IMR-90 (cell line): Measurements from ENCODE around the gene DUSP16. TPM values are rescaled to one million over a fixed set of nuclear protein-coding genes. Genes with fewer than 3 reads are reported as not detected.

ENCODE experiments used
- ATAC-seq: fragments of 200-7000 bp; cut with Tn5 transposase; 2 replicates; pipeline ENCODE4 v1.9.1; 2020; ENCODE audit warnings: low read depth, mild to moderate bottlenecking, moderate library complexity
- BruUV-seq: library from RNA; stranded (reverse); fragments of 400-500 nt; replicated peaks from 2 replicates; lab custom pipeline; 2021; lab: Mats Ljungman, UMichigan
- CTCF ChIA-PET: fragments of 300-600 bp; formaldehyde crosslinking; extraction: SDS; loops from one replicate; lab custom pipeline; 2021; ENCODE audit warnings: antibody characterized with exemption; lab: Yijun Ruan, JAX
- POLR2A ChIA-PET: fragments of 300-600 bp; sonication (Branson Sonifier 250); formaldehyde crosslinking; loops from one replicate; lab custom pipeline; 2022; ENCODE audit warnings: antibody characterized with exemption; ENCODE audit not compliant: unreplicated experiment; lab: Charles Lee
- DNase-seq: peaks from one replicate; pipeline ENCODE4 v3.0.0; 2013
- H2AFZ ChIP-seq: replicated peaks from 2 replicates; pipeline ENCODE3; 2013; ENCODE audit warnings: low read length, mild to moderate bottlenecking; ENCODE audit not compliant: poor library complexity
- H2AK5ac ChIP-seq: 2 replicates; pipeline ENCODE4 v1.6.1; 2013; ENCODE audit warnings: low read depth, low read length, inconsistent platforms
- H2AK9ac ChIP-seq: replicated peaks from 2 replicates; pipeline ENCODE3; 2013; ENCODE audit warnings: mild to moderate bottlenecking, low read depth, low read length, moderate library complexity; ENCODE audit not compliant: poor library complexity
- H2BK120ac ChIP-seq: 2 replicates; pipeline ENCODE4 v1.6.1; 2013; ENCODE audit warnings: low read depth, low read length, inconsistent platforms
- H2BK15ac ChIP-seq: 3 replicates; pipeline ENCODE4 v1.6.1; 2013; ENCODE audit warnings: low read depth, low read length, inconsistent platforms
- H2BK20ac ChIP-seq: 2 replicates; pipeline ENCODE4 v1.6.1; 2013; ENCODE audit warnings: low read depth, mild to moderate bottlenecking, inconsistent platforms, low read length, moderate library complexity
- H2BK5ac ChIP-seq: 2 replicates; pipeline ENCODE4 v1.6.1; 2013; ENCODE audit warnings: mild to moderate bottlenecking, low read depth, low read length, inconsistent platforms; ENCODE audit not compliant: poor library complexity, severe bottlenecking
- H3K14ac ChIP-seq: replicated peaks from 2 replicates; pipeline ENCODE4 v1.6.1; 2013; ENCODE audit warnings: low read depth, low read length, inconsistent platforms
- H3K18ac ChIP-seq: 2 replicates; pipeline ENCODE4 v1.6.1; 2013; ENCODE audit warnings: low read depth, low read length, control low read depth
- H3K23ac ChIP-seq: 2 replicates; pipeline ENCODE4 v1.6.1; 2013; ENCODE audit warnings: low read depth, low read length, inconsistent platforms
- H3K27ac ChIP-seq: 2 replicates; pipeline ENCODE4 v1.5.1; 2013; ENCODE audit warnings: mild to moderate bottlenecking, control low read depth, low read length; ENCODE audit not compliant: insufficient read depth
- H3K27me3 ChIP-seq: 2 replicates; pipeline ENCODE4 v1.6.1; 2013; ENCODE audit warnings: low read length; ENCODE audit not compliant: control insufficient read depth, insufficient read depth
- H3K36me3 ChIP-seq: 2 replicates; pipeline ENCODE4 v1.6.1; 2013; ENCODE audit warnings: low read length, mixed read lengths; ENCODE audit not compliant: control insufficient read depth, insufficient read depth
- H3K4ac ChIP-seq: 2 replicates; pipeline ENCODE4 v1.6.1; 2013; ENCODE audit warnings: low read depth, low read length, inconsistent platforms
- H3K4me1 ChIP-seq: 2 replicates; pipeline ENCODE4 v1.6.1; 2013; ENCODE audit warnings: low read length, mixed read lengths; ENCODE audit not compliant: control insufficient read depth, insufficient read depth
- H3K4me2 ChIP-seq: 2 replicates; pipeline ENCODE4 v1.6.1; 2013; ENCODE audit warnings: low read depth, mild to moderate bottlenecking, control low read depth, low read length, moderate library complexity
- H3K4me3 ChIP-seq: 2 replicates; pipeline ENCODE4 v1.5.1; 2013; ENCODE audit warnings: low read depth, mild to moderate bottlenecking, control low read depth, low read length, moderate library complexity; ENCODE audit not compliant: insufficient read depth
- H3K56ac ChIP-seq: 2 replicates; pipeline ENCODE4 v1.6.1; 2013; ENCODE audit warnings: low read length, inconsistent platforms; ENCODE audit not compliant: insufficient read depth; ENCODE audit errors: extremely low read depth
- H3K79me1 ChIP-seq, 2 experiments: 2 replicates each; pipeline ENCODE4 v1.6.1; 2013; ENCODE audit warnings: low read length in 2 of 2, inconsistent platforms in 1 of 2, low read depth in 1 of 2
- H3K9ac ChIP-seq: 2 replicates; pipeline ENCODE4 v1.6.1; 2013; ENCODE audit warnings: low read depth, low read length, control low read depth
- H3K9me1 ChIP-seq: 2 replicates; pipeline ENCODE4 v1.6.1; 2013; ENCODE audit warnings: low read length, inconsistent platforms; ENCODE audit not compliant: insufficient read depth
- H3K9me3 ChIP-seq: 2 replicates; pipeline ENCODE4 v1.6.1; 2013; ENCODE audit warnings: low read length; ENCODE audit not compliant: control insufficient read depth, insufficient read depth
- H4K20me1 ChIP-seq: 2 replicates; pipeline ENCODE4 v1.6.1; 2013; ENCODE audit warnings: low read length, inconsistent platforms; ENCODE audit not compliant: insufficient read depth
- H4K5ac ChIP-seq: 2 replicates; pipeline ENCODE4 v1.6.1; 2013; ENCODE audit warnings: mild to moderate bottlenecking, low read depth, low read length, control low read depth
- H4K8ac ChIP-seq, 2 experiments: 2 replicates each; pipeline ENCODE4 v1.6.1; 2013; ENCODE audit warnings: low read depth in 2 of 2, low read length in 2 of 2, control low read depth in 1 of 2, inconsistent platforms in 1 of 2
- H4K91ac ChIP-seq: 2 replicates; pipeline ENCODE4 v1.6.1; 2013; ENCODE audit warnings: low read depth, low read length, inconsistent platforms; ENCODE audit not compliant: insufficient read depth
- FOS ChIP-seq: fragments of 150-350 bp; IDR thresholded peaks from 2 replicates; pipeline ENCODE4 v1.6.1; 2016; ENCODE audit warnings: low read depth, low read length
- MAFK ChIP-seq: IDR thresholded peaks from 2 replicates; pipeline ENCODE4 v1.6.1; 2012; ENCODE audit warnings: low read depth, low read length, improper control_type of control experiment
- NFE2L2 ChIP-seq: fragments of 150-350 bp; IDR thresholded peaks from 2 replicates; pipeline ENCODE4 v1.6.1; 2016; ENCODE audit warnings: low read depth, mild to moderate bottlenecking, low read length
- WGBS, 2 experiments: methylation state at CpG; one replicate each; pipeline versions ENCODE4 v1.1.5 to v1.1.7; 2013; ENCODE audit warnings: missing lambda C conversion rate in 2 of 2; ENCODE audit not compliant: insufficient read length in 1 of 2; ENCODE audit errors: extremely low coverage in 2 of 2; 5-methylcytosine and 5-hydroxymethylcytosine counted together
- dilution Hi-C: fragments of 300-500 bp; cut with HindIII; formaldehyde crosslinking; loops from one replicate; pipeline ENCODE4 v1.14.3; 2018; ENCODE audit warnings: low sequenced_read_pairs; ENCODE audit not compliant: unreplicated experiment
- in situ Hi-C: fragments of 300-500 bp; cut with MboI; formaldehyde crosslinking; loops from 3 replicates; pipeline ENCODE4 v1.14.3; 2019; ENCODE audit warnings: low sequenced_read_pairs, inconsistent platforms, mixed read lengths
- intact Hi-C: fragments of 100-400 bp; cut with micrococcal nuclease; formaldehyde crosslinking; loops from 2 replicates; pipeline ENCODE4 v1.10.0; 2022
- polyA plus RNA-seq, 3 experiments: library from polyadenylated mRNA; depleted of rRNA; stranded (reverse); fragments of >200 nt; gene quantifications; 2 replicates each; pipeline ENCODE4 v1.2.3, GENCODE V29; 2012; ENCODE audit warnings: low replicate concordance in 1 of 3
- total RNA-seq: library from RNA; depleted of rRNA; stranded (reverse); fragments of >200 nt; gene quantifications from 2 replicates; pipeline ENCODE4 v1.2.3, GENCODE V29; 2012
- TF ChIP-seq, protein P1 (sequence below): fragments of 150-350 bp; IDR thresholded peaks from 2 replicates; pipeline ENCODE4 v1.6.1; 2017; ENCODE audit warnings: mild to moderate bottlenecking, antibody characterized with exemption, low read length, low read depth

DUSP16 gene
- total and polyA plus RNA-seq, 2 of the 4 experiments (the other 2 are of a cell fraction): 4.7 to 10.0 TPM

- Histone ChIP-seq H2BK20ac (peak overlapping the region; percentile 38; the same call in 1 of the 2 replicates), H3K36me3 (no peaks in the 10 kb centered on the region), H3K27me3 (no peaks in the 10 kb centered on the region), H4K5ac (peak overlapping the region; percentile 72; the same call in 1 of the 2 replicates), H2BK120ac (peak overlapping the region; percentile 44; the same call in 1 of the 2 replicates), H3K4ac (peak overlapping the region; percentile 3; the same call in 1 of the 2 replicates), H3K23ac (no peak overlapping the region; the same call in 1 of the 2 replicates), H3K4me1 (peaks cover 2% of the 10 kb centered on the region; the same call in 1 of the 2 replicates), H4K91ac (no peak overlapping the region), H3K4me2 (peak overlapping the region; percentile 12; the same call in 1 of the 2 replicates), H3K56ac (peak overlapping the region; percentile 36; the same call in 1 of the 2 replicates), H3K9me1 (no peaks in the 10 kb centered on the region; the same call in 1 of the 2 replicates), H3K14ac (peak overlapping the region; percentile 68; the same call in 1 of the 2 replicates), H2AFZ (no peak overlapping the region), H2AK5ac (no peak overlapping the region), H4K8ac (peak overlapping the region; percentile 6 to 41; a peak in 3 of 4 replicates), H4K20me1 (no peaks in the 10 kb centered on the region), H3K9me3 (no peaks in the 10 kb centered on the region), H3K9ac (no peak overlapping the region), H2AK9ac (no peak overlapping the region), H2BK15ac (no peak overlapping the region), H3K18ac (peak overlapping the region; percentile 20; the same call in 1 of the 2 replicates), H3K79me1 (no peaks in the 10 kb centered on the region), H2BK5ac (peak overlapping the region; percentile 6), H3K4me3 (no peak overlapping the region), H3K27ac (no peak overlapping the region)
- dilution Hi-C loops: no loop called here
- no peak for TF ChIP-seq FOS
- TF ChIP-seq, protein P1, sequence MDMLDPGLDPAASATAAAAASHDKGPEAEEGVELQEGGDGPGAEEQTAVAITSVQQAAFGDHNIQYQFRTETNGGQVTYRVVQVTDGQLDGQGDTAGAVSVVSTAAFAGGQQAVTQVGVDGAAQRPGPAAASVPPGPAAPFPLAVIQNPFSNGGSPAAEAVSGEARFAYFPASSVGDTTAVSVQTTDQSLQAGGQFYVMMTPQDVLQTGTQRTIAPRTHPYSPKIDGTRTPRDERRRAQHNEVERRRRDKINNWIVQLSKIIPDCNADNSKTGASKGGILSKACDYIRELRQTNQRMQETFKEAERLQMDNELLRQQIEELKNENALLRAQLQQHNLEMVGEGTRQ: no peak
- TF ChIP-seq MAFK: 0 out of 2 replicates have a peak, but pooled peaks have one; percentile 4
- no peak for TF ChIP-seq NFE2L2
- CTCF ChIA-PET: interaction anchor here (0.6 kb wide), 1 partner anchor 212 kb away, joined by 6 read pairs; no protein-coding TSS in a partner anchor
- in situ Hi-C loops: no loop called here
- WGBS, 2 experiments: no CpG with 5 or more reads among the region's 7 CpGs
- intact Hi-C loops: no loop called here
- peak; percentile 65 for DNase-seq
- no peak for ATAC-seq
- POLR2A ChIA-PET: interaction anchor here (0.5 kb wide), 1 partner anchor 90 kb away, joined by 21 read pairs; no protein-coding TSS in a partner anchor
- no TSS peak for BruUV-seq
Observed at GRCh38 chr12:12606781-12607589, 44.3 kb upstream of the DUSP16 start.
